Measurements from ENCODE around the gene BRD1.
A peak's percentile ranks its signal among the peaks of the same experiment; 100 is the strongest.
"Not testable (repeated sequence)": the region's sequence is repeated elsewhere in the genome, so short reads cannot be mapped to it uniquely, and the experiment has no call there.

BRD1 gene

DNA sequence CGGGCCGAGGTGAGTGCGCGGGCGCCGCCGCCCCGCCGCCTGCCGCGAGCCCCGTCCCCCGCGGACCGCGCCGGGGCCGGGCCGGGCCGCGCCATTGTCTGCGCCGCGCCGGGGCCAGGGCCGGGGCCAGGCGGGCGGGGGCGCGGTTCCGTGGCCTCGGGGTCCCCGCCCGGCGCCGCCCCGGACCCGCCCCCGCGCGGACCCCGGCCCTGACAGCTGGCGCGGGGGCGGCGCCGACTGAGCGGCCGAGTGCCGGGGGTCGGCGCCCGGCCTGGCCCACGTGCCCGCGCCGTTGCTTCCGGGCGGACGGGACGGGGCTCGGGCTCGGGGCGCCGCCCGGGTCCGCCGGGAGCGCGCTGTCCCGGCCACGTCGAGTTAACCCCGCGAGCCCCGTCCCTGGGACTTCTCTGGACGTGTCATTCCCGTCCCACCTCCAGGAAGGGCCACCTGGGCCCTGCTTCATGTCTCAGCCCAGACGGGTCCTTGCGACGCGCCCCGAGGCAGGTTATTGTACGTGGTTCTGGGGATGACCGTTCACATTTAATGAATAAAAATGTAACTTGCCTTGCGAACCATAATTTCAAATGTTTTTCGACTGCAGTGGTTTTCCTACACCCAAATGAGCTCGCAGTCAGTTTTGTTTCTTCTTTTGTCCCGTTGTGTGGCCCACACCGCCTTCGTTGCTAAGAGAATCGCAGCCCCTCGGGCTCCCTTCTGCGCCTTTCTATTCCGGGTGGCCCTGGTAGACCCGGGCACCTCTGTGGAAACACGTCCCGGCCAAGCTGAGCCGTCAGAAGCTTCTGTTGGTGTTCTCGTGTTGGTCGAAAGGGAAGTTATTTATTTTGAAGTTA is 26.5 kb upstream of the BRD1 start:
- DNase-seq (ENCODE audit: low read depth in 2 of 2): no peak

DNA sequence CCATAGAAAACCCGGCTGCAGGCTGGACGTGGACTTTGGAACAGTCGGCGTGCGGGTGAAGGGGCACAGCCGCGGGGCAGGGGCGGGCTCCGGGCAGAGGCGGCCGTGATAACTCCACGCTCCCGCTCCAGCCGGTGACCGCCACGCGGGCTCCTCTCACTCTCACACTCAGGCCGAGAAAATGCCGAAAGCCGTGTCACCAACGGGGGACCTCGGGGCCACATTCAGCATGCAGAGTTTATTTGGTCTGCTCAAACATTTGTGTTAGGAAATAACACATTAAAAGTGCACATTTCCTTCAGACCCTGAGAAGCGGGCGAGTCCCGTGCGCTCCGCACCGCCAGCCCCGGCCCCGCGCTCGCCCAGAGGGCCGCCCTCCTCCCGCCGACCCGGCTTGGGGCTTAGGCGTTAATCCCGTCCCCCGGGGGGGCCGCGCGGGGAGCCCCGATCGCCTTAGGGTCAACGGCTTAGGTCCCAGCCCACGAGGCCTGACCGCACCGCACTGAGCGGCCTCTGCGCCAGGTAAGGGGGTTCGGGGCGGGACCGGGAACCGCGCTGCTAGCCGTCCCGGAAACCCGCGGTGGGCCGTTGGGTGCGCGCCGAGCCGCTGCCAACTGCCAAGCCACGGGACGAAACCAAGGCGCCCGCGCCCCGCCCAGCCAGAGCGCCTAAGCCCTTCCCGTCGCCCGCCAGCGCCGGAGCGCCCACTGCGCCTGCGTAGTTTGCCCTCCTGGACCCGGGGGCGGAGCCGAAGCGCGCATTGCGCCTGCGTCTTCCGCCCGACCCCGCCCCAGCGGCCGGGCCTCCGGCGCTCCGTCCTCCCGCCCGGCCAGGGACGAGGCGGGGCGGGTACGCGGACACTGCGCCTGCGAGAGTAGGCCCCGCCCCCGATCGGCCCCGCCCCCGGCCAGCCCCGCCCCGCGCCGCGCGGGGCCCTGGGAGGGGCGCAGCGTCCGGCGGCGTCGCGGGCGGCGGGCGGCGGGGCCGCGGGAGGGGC is 25.5 kb upstream of the BRD1 start, which contains the start of gene ZBED4:
TSS of gene ZBED4 (plus strand) at position 947 of the 997 bp plus-strand sequence. CDS start 29,819 bp downstream, outside the sequence.
- peak; percentile 98 to 100 for DNase-seq (ENCODE audit: low read depth in 2 of 2)

DNA sequence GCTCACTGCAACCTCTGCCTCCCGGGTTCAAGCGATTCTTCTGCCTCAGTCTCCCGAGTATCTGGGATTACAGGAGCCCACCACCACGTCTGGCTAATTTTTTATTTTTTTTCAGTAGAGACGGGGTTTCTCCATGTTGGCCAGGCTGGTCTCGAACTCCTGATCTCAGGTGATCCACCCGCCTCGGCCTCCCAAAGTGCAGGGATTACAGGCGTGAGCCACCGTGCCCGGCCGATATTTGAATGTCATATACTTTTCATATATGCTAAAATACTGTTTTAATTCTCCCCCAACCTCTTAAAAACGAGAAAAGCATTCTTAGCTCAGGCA is 24.9 kb upstream of the BRD1 start:
- DNase-seq (ENCODE audit: low read depth in 2 of 2): not testable (repeated sequence)

DNA sequence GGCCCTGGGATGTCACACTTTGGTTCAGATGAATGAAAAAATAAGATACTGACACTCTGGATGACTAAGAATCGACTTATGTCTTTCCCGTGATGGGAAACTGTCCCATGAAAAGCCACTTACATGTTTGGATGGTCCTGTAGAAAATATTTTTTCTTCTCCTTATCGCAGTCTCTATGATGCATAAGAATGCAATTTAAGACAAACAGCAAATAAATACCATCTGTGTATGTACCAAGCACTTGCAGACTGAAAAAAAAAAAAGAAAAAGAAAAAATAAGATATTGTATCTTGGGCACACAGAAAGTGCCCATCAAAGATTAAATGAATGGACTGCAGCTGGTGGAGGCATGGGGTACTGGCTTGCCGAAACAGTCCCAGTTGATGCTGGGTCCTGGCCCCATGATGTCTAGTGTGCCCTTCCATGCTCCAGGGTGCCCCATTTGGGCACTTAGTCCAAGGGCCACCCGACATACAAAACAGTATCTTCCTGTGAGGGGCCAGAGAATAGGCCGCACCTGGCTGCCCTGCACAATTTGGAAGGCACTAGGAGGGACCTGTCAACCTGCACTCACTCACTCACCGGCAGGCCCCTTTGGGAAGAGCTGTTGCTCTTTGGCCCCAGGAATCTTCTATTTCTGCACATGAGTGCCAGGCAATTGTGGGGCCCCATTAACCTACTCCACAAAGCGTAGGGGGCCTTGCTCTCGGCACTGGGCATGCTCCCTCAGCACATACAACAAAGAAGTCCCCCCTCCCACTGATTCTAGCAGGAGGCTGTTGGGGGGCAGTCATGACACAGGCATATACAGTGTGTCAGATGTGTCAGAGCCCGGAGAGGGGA is 23.5 kb upstream of the BRD1 start:
- no peak for DNase-seq (ENCODE audit: low read depth in 2 of 2)

DNA sequence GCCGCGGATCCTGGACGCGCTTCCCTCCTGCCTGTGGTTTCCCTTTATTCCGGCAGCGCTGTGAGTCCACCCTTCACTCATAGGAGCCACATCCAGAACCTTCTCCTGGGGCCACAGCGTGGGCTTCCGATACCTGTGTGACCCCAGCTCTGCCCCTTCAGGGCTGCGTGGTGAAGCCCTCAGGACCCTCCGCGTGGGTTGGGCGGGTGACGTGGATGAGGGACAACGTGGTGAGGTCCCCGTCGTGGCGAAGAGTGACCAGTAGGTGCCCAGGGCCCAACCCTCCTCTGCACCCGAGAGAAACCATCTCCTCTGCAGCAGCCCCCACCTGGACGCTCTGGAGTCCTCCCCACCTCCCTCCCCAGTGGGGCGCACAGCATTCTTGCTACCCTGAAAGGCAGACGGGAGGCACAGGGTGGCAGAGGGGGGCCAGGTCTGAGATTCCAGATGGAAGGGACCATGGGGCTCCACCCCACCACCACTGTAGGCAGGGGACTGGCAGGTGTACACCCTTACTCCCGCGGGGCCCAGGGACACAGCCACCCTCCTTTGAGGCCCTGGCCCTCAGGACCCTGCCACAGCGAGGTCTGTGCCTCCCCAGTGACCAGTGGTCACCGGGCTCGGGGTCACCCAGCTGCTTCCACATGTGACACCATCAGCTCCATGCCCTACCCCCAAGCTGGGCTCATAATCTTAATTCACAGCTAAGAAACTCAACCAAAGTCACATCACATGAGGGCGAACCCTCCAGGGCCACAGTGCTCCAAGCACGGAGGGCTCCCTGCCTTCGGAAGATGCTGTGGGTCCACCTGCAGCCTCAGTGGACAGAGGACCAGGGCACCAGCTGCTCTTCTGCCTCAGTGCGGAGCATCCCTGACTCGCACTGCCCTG is 22.6 kb upstream of the BRD1 start:
- no peak for DNase-seq (ENCODE audit: low read depth in 2 of 2)

DNA sequence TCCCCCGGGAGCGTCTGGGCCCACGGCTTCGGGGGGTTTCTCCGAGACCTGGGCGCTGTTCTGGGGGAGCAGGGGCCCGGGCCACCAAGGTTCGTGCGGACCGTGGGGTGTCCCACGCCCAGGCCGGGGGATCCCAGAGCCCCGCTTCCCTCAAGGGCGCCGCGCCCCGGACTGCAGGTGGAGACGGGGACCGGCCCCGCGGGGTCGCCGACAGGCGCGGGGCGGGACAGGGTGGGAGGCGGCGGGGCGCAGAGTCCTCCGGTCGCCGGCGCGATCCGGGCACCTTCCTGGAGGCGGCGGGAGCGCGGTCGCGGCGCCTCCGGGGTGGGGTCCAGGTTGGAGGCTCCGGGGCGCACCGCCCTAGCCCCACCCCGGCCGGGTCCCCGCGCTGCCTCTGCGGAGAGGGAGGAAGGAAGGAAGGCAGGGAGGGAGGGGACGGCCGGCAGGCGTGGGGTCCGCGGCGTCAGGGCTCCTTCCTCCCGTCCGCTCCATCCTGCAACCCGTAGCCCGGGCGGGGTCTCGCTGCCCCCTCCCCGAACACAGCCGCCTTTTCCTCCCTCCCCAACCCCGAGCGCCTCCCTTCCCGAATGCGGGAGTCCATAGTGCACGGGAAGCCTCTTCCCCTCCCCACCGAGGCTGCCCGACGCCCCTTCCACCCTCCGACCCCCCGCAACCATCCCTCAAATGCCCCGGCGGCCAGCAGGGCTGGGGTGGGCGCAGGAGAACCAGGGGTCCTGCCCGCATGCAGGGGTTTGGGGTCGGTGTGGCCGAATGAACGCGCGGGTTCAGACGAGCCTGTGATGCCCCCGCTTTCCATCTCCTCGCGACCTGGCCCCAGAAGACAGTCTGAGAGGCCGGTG is 21.7 kb upstream of the BRD1 start:
- no peak for DNase-seq (ENCODE audit: low read depth in 2 of 2)

DNA sequence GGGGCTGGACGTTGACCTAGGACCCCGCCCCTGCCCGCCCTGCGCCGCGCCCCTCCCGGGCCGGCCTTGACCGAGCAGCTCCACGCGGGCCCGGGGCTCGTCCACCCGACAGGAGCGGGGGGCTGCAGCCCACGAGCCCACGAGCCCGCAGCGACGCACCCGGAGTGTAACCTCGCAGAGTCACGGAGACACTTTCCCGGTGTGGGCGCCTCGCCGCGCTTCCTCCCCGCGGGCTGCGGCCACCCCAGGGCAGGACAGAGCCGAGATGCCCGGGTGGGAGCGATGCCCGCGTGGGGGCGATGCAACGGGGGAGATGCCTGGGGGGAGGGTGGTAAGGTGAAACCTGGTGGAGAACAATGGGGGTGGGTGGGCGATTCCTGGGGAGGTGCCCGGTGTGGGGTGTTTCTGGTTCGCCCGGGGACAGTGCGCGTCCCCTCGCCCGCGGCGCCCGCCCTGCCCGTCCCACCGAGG is 21.1 kb upstream of the BRD1 start:
- no peak for DNase-seq (ENCODE audit: low read depth in 2 of 2)

DNA sequence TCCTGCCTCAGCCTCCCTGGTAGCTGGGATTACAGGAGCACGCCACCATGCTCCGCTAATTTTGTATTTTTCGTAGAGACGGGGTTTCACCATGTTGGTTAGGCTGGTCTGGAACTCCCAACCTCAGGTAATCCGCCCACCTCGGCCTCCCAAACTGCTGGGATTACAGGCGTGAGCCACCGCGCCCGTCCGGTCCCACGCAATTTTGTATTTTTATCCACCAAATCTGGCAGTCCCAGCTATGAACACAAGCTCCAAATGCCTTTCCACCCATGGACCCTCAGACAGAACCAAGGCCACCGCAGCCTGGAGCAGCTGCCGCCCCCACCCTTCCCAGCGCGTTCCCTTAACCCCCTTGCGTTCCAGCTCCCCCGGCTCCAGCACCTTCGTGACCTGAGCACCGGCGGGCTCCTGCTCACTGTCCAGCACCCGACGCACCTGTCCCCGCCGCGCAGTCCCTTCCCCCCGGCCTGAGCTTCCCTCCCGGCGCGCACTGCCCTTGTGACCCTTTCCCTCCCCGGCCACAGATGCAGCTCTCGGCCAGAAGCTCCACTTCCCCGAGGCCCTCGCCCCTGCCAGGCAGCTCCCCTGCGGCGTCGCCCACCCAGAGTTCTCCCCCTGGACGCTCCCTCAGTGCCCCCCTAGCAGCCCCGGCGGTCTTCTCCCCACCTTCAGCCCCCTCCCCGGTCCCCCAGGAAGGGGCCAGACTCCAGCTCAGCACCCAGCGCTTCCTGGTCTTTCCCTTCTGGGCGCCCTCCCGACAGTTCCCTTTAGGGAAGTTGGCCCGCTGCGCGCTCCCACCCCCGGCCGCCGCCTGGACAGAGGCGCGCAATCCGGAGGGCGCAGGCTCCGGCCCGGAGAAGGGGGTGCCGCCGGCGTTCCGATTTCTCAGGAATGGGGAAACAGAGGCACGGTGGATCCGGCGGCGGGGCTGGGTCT is 20.3 kb upstream of the BRD1 start:
- no peak for DNase-seq (ENCODE audit: low read depth in 2 of 2)

DNA sequence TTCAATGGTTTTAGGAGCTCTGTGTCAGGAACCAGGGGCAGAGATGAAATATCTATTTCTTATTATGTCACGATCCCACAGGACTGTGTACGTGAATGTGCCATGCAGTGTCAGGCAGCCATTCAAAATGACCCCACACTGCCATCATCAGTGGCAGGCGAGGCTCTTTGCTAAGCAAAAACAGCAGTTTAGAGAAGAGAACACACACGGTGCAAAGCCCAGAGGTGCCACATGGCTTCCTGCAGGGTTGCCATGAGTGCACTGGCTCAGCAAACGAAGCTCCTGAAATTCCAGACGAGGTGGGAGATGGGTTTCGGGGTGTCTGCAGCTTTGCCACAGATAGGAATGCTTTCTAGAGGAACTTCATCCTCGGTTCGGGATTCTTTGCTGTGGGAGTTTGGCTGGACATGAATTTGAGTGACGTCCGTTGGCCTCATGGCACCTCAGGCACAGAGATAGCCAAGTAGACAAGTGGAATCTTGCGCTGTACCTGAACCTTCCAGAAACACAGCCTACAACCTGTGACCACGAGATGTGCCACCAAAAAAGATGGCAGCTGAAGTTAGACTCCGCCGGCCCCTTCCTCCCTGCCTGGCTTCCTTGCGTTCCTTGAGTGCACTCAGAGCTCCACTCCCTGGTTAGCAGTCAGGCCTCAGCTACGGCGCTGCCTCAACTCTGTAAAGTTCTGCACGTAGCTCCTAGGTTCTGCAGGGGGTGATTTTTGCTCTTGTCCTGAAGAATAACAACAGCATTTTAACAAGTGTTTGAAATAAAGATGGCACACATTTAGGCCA is 18.2 kb upstream of the BRD1 start:
- DNase-seq (ENCODE audit: low read depth in 2 of 2): no peak

DNA sequence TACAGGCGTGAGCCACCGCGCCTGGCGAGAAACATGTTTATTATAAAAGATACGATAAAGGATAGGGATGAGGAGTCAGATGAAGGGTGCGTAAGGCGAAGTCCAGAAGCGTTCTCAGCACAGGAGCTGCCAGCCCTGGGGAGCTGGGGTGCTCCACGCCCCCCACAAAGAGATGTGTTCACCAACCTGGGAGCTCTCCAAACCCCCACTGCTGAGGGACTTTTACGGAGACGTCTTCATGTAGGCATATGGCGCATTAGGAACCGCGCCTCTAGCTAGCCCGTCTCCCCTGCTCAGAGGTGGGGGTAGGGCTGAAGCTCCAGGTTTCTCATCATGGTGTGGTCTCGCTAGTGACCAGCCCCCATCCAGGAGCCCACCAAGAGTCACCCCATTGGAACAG is 17.6 kb upstream of the BRD1 start:
- no peak for DNase-seq (ENCODE audit: low read depth in 2 of 2)

DNA sequence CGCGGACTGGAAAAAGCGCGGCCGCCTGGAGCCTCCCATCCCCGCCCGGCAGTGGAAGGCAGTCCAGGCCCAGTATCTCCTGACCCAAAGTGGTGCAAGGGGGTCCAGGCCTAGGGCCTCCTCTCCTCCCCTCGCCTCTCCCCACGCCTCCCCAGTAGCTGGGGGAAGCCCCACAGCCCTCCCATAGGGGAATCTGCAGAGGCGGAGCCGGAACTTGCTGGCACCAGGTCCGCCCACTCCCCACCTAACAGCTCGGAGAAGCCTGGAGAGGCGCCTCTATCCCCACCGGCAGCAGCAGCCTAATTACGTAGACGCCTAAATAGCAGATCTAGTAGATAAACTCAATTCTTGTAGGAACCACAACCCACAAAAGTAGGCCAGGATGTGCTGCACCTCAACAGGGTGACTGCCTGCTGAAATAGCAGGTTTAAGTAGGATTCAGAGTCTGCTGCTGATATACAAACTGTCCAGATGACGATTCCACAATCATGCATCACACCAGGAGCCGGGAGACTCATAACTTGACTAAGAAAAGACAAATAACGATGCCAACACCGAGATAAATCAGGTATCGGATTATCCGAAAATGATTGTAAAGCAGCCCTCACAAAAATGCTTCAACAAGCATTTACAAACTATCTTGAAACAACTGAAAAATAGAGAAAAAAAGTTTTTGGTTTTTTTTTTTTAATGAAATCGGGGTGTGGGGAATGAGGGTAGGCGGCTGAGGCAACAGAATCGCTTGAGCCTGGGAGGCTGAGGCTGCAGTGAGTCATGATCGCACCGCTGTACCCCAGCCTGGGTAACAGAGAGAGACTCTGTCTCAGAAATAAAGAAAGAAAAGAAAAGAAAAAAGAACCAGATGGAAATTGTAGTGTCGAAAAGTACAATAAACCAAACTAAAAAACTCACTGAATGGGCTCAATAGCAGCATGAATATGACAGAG is 11.4 kb upstream of the BRD1 start:
- peak; percentile 75 to 79 for DNase-seq (ENCODE audit: low read depth in 2 of 2)

DNA sequence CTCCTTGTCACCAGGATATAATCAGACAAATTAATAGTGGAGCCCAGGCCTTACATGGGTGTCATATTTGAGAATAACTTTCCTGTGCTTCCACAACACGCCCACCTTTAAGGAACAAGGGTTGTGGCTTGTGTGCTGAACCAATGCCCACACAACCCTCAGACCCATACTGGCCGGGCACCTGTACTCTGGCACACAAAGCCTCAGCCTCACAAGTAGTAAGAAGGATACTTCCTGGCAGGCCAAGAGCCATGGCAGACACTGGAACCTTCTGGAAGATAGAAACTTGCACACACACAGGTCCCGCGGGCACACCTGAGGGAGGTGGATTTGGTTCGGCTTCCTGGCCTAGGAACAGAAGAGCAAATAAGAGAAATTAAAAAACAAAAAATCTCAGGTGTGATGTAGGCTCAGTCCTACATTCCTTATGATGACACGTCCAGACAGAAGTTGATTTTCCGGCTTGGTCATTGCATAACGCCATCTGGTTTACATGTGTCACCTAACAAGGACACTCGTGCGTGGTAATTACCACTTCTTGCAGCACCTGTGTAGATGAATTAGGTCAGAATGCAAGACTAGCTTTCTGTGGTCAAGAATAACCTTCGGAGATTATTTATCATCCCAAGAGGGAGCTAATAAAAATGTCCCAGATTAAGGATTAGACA is 5.8 kb upstream of the BRD1 start:
- DNase-seq (ENCODE audit: low read depth in 2 of 2): no peak

DNA sequence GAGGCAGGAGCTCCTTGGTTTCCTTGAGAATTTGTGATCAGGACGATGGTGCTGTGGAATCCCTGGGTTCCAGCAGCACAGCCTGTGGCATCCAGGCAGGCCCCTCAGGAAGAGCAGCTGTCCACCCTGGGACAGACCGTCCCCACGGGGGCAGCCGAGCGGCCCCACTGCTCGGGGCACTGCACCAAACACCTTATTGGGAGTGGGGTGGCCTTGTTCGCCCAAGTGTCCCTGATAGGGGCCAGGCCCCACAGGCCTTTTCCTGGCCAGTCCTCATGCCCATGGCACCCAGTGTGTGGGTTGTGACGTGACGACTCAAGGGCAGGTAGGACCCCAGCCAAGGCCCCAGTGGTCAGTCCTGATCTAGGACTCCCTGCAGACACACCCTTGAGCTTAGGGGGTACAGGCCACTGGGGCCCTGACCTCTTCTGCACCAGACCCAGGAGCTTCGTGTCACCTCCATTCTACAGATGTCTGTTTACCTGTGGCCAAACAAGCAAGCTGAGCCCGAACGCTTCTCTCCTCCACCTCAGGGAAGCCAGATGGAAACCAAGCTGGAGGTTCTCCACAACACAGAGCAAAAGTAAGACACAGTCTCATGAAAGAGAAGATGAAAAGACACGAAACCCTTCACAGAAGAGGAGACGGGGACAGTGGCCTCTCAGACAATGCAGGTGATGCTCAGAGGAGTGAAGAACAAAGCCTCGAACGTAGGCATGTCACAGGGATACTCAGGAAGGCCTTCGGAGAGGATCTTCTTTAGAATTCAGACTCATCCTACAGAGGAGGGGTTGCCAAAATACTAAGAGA is 1.6 kb upstream of the BRD1 start:
- no peak for DNase-seq (ENCODE audit: low read depth in 2 of 2)

DNA sequence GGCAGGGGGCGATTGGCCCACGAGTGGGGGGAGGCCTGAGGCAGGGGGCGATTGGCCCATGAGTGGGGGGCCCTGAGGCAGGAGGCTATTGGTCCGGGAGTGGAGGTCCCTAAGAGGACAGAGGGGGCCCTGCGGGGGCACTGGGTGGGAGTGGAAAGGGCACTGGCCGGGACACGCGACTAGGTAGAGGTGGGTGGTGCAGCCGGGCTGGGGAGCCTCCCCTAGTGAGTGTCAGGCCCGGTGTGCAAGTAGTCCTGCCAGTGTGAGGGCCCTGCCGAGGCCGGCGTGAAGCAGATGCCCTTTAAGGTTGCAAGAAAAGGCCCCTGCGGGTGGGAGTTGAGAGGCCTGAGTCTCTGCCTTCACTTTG is 909 bp upstream of the BRD1 start:
- no peak for DNase-seq (ENCODE audit: low read depth in 2 of 2)

DNA sequence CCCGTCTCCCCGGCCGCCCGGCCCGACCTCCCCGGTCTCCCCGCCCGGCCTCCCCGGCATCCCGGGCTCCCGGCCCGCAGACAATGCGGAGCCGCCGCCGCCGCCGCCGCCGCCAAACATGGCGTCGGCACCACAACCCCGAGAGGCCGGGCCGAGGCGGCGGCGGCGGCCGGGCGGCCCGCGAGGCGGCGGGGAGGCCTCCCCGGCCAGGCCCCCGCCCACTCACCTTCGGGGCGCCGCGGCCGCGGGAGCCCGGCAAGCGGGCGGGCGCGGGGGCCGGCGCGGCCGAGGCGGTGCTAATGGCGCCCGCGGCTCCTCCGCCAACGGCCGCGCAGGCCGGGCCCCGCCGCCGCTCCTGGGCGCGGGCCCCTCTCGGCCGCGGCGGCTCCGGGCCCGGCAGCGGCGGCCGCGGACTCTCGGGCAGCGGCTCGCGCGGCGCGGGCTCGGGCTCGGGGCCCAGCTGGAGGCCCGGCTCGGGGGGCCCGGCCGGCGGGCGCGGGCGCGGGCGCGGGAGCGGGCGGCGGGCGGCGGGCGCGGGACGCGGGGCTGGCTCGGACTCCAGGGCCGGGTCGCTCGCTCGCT is 311 bp downstream of the BRD1 start:
- no peak for DNase-seq (ENCODE audit: low read depth in 2 of 2)

All from stimulated activated CD8-positive, alpha-beta memory T cell treated with anti-CD3 and anti-CD28 coated beads, Interleukin-2, amount 100 ng/mL, for 48 hours (primary cell).